Keratinocyte (primary cell): ENCODE results near the gene ZFR2. TPM values are rescaled to one million over a fixed set of nuclear protein-coding genes. Genes with fewer than 3 reads are reported as not detected.

Experiments
- DNase-seq: peaks from one replicate; pipeline ENCODE4 v3.0.0-alpha.2; 2011; ENCODE audit warnings: low read depth, missing footprints, low spot score
- FAIRE-seq: peaks from 2 replicates; lab custom pipeline; 2011; peaks lifted over from hg19 to GRCh38; lab: Jason Lieb, UNC
- H2AFZ ChIP-seq: 2 replicates; pipeline ENCODE4 v1.6.0; 2012; ENCODE audit warnings: low read length, control low read depth, inconsistent platforms; ENCODE audit not compliant: control insufficient read depth
- H3K27ac ChIP-seq: 2 replicates; pipeline ENCODE4 v1.5.1; 2011; ENCODE audit warnings: low read length; ENCODE audit not compliant: control insufficient read depth, insufficient read depth
- H3K27me3 ChIP-seq: 3 replicates; pipeline ENCODE4 v1.6.0; 2011; ENCODE audit warnings: low read length; ENCODE audit not compliant: control insufficient read depth, insufficient read depth; ENCODE audit errors: extremely low read depth
- H3K36me3 ChIP-seq, 2 experiments: 2 replicates in 1 of 2; 3 replicates in 1 of 2; pipeline ENCODE4 v1.5.1; 2011; ENCODE audit warnings: low read length in 2 of 2, mild to moderate bottlenecking in 1 of 2; ENCODE audit not compliant: control insufficient read depth in 2 of 2, insufficient read depth in 2 of 2; ENCODE audit errors: extremely low read depth in 1 of 2
- H3K4me1 ChIP-seq: 3 replicates; pipeline ENCODE4 v1.5.1; 2011; ENCODE audit warnings: low read length; ENCODE audit not compliant: control insufficient read depth, insufficient read depth; ENCODE audit errors: extremely low read depth
- H3K4me2 ChIP-seq: 3 replicates; pipeline ENCODE4 v1.6.0; 2011; ENCODE audit warnings: low read depth, low read length; ENCODE audit not compliant: control insufficient read depth, insufficient read depth; ENCODE audit errors: extremely low read depth
- H3K4me3 ChIP-seq, 3 experiments: fragments of 200-600 bp in 1 of 3; sonication (generic) in 1 of 3; 2 replicates in 2 of 3; 3 replicates in 1 of 3; pipeline ENCODE4 v1.5.1; 2011 to 2016; ENCODE audit warnings: low read length in 3 of 3, mild to moderate bottlenecking in 3 of 3, control low read depth in 2 of 3, inconsistent platforms in 1 of 3, low read depth in 1 of 3, mixed read lengths in 1 of 3, mixed run types in 1 of 3, moderate library complexity in 1 of 3; ENCODE audit not compliant: control insufficient read depth in 2 of 3, insufficient read depth in 2 of 3; ENCODE audit errors: extremely low read depth in 1 of 3
- H3K79me2 ChIP-seq: 2 replicates; pipeline ENCODE4 v1.6.0; 2012; ENCODE audit warnings: low read length; ENCODE audit not compliant: control insufficient read depth, insufficient read depth
- H3K9ac ChIP-seq: 3 replicates; pipeline ENCODE4 v1.6.0; 2011; ENCODE audit warnings: low read length; ENCODE audit not compliant: control insufficient read depth, insufficient read depth; ENCODE audit errors: extremely low read depth
- H3K9me1 ChIP-seq: 3 replicates; pipeline ENCODE4 v1.6.0; 2011; ENCODE audit warnings: low read length; ENCODE audit not compliant: control insufficient read depth, insufficient read depth; ENCODE audit errors: extremely low read depth
- H3K9me3 ChIP-seq: 2 replicates; pipeline ENCODE4 v1.5.1; 2012; ENCODE audit warnings: low read depth, low read length; ENCODE audit not compliant: control insufficient read depth
- H4K20me1 ChIP-seq: 3 replicates; pipeline ENCODE4 v1.6.0; 2011; ENCODE audit warnings: low read length; ENCODE audit not compliant: control insufficient read depth, insufficient read depth; ENCODE audit errors: extremely low read depth
- CTCF ChIP-seq, 3 experiments: IDR thresholded peaks in 1 of 3; conservative IDR thresholded peaks in 1 of 3; optimal IDR thresholded peaks in 1 of 3; 2 replicates in 2 of 3; 3 replicates in 1 of 3; pipeline versions ENCODE3 to v1.5.1; 2011; ENCODE audit warnings: low read length in 3 of 3, mild to moderate bottlenecking in 3 of 3, moderate library complexity in 2 of 3, control low read depth in 1 of 3, inconsistent platforms in 1 of 3; ENCODE audit not compliant: insufficient read depth in 2 of 3; ENCODE audit errors: extremely low read depth in 1 of 3
- EZH2 ChIP-seq: IDR thresholded peaks from one replicate; pipeline ENCODE4 v1.6.1; 2012; ENCODE audit warnings: inconsistent platforms, mild to moderate bottlenecking, low read length, moderate library complexity
- dilution Hi-C: fragments of 300-500 bp; cut with MboI; formaldehyde crosslinking; loops from one replicate; pipeline ENCODE4 v1.7.0; 2020; ENCODE audit warnings: low sequenced_read_pairs; ENCODE audit not compliant: extremely low pct_ligation_motif_present
- polyA plus RNA-seq, 5 experiments: library from polyadenylated mRNA; depleted of rRNA in 3 of 5; stranded (reverse) in 3 of 5; stranded (forward) in 1 of 5; unstranded in 1 of 5; fragments of >200 nt; gene quantifications; 1 replicate in 1 of 5; 2 replicates in 3 of 5; 3 replicates in 1 of 5; pipeline versions ENCODE4 v1.2.1 to v1.2.3, GENCODE V29; 2011 to 2012; ENCODE audit warnings: missing spikeins in 2 of 5, low read depth in 1 of 5, low replicate concordance in 1 of 5

Gene ZFR2
- polyA plus RNA-seq, 1 donor (not counting 4 experiments of a cell fraction or from before 2014, with no cell fraction given) = not detected

DNA sequence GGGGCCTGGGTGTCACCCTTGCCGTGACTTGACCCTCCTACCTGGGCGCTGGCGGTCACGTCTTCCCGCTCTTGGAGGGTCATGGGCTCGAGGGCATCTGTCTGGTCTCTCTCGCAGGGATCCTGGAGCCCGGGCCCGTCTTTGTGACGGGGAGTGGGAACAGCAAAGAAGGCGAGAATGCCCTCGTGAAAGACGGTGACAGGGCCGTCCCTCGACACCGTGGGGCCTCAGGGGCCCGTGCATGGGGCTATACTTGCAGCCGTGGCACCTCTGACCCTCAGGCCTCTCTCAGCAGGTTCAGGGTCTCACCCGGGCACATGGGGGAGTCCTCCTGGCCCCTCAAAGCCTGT lies 61.7 kb downstream of the ZFR2 start:
- Histone ChIP-seq H3K36me3 (no peaks in the 10 kb centered on the region), H3K27ac (no peak overlapping the region), H2AFZ (no peak overlapping the region), H3K4me2 (no peak overlapping the region), H3K9ac (no peak overlapping the region), H3K27me3 (peaks cover 11% of the 10 kb centered on the region), H3K9me3 (peaks cover 4% of the 10 kb centered on the region), H3K4me1 (no peaks in the 10 kb centered on the region), H3K4me3 (no peak overlapping the region), H3K9me1 (no peaks in the 10 kb centered on the region), H4K20me1 (no peaks in the 10 kb centered on the region), H3K79me2 (no peaks in the 10 kb centered on the region)
- TF ChIP-seq EZH2 (no peak), CTCF (optimal IDR thresholded peaks at IDR 0.05 in 1 of 3, IDR thresholded peaks at IDR 0.05 in 1 of 3, conservative IDR thresholded peaks at IDR 0.05 in 1 of 3; ENCODE audit: extremely low read depth in 1 of 3, insufficient read depth in 2 of 3, low read length in 3 of 3) (no peak)
- dilution Hi-C loops = no loop called here
- DNase-seq (no peak), FAIRE-seq (no peak)

- no peaks in the 10 kb centered on the region for H3K9me1 ChIP-seq
- peaks cover 2% of the 10 kb centered on the region for H3K4me1 ChIP-seq
- FAIRE-seq = no peak
- no peaks in the 10 kb centered on the region for H3K79me2 ChIP-seq
- H3K9me3 ChIP-seq = peaks cover 4% of the 10 kb centered on the region
- no peak overlapping the region for H3K9ac ChIP-seq
- no peak overlapping the region for H3K4me2 ChIP-seq
- H3K27me3 ChIP-seq = peaks cover 23% of the 10 kb centered on the region
- no peaks in the 10 kb centered on the region for H4K20me1 ChIP-seq
- no peak for TF ChIP-seq EZH2
- TF ChIP-seq CTCF (optimal IDR thresholded peaks at IDR 0.05 in 1 of 3, IDR thresholded peaks at IDR 0.05 in 1 of 3, conservative IDR thresholded peaks at IDR 0.05 in 1 of 3; ENCODE audit: extremely low read depth in 1 of 3, insufficient read depth in 2 of 3, low read length in 3 of 3) = no peak
- no peak overlapping the region for H3K4me3 ChIP-seq
- no peaks in the 10 kb centered on the region for H3K36me3 ChIP-seq
- no peak overlapping the region for H3K27ac ChIP-seq
- dilution Hi-C loops = no loop called here
- no peak for DNase-seq
- no peak overlapping the region for H2AFZ ChIP-seq
These were observed 63.0 kb downstream of the ZFR2 start for GRCh38 chr19:3805859-3806258.
